Astrocyte of the hippocampus (primary cell): Measurements from ENCODE around the gene ADCY10.

Experiments used
- DNase-seq: peaks from one replicate; pipeline ENCODE4 v3.0.0; 2011; ENCODE audit warnings: low read depth, low spot score

Gene ADCY10

GRCh38 chr1:167782946-167783345 is 131.0 kb downstream of the ADCY10 start:
- DNase-seq: no peak

GRCh38 chr1:167781558-167781957 is 132.4 kb downstream of the ADCY10 start:
- DNase-seq: no peak

- no peak for DNase-seq
These were observed 136.7 kb downstream of the ADCY10 start for GRCh38 chr1:167777269-167777650.

- peak; percentile 55 for DNase-seq
These were observed 137.2 kb downstream of the ADCY10 start for GRCh38 chr1:167776616-167777268.

GRCh38 chr1:167776151-167776550 is 137.8 kb downstream of the ADCY10 start:
- DNase-seq: peak; percentile 55

- DNase-seq: no peak
These were observed 138.8 kb downstream of the ADCY10 start for GRCh38 chr1:167775178-167775577.

- no peak for DNase-seq
These were observed 139.2 kb downstream of the ADCY10 start for GRCh38 chr1:167774710-167775109.

- no peak for DNase-seq
These were observed 140.4 kb downstream of the ADCY10 start for GRCh38 chr1:167773516-167773915.

GRCh38 chr1:167772436-167772835 is 141.5 kb downstream of the ADCY10 start:
- no peak for DNase-seq

GRCh38 chr1:167770127-167770526 is 143.8 kb downstream of the ADCY10 start:
- DNase-seq: no peak

- DNase-seq: no peak
These were observed 146.2 kb downstream of the ADCY10 start for GRCh38 chr1:167767761-167768160.

- DNase-seq: no peak
These were observed 147.4 kb downstream of the ADCY10 start for GRCh38 chr1:167766538-167766937.

- DNase-seq: no peak
These were observed 148.4 kb downstream of the ADCY10 start for GRCh38 chr1:167765496-167765895.

GRCh38 chr1:167764458-167765330 is 149.2 kb downstream of the ADCY10 start:
- DNase-seq: no peak

GRCh38 chr1:167763525-167764220 is 150.3 kb downstream of the ADCY10 start:
- DNase-seq: peak; percentile 38

- DNase-seq: no peak
These were observed 151.7 kb downstream of the ADCY10 start for GRCh38 chr1:167762061-167762746.

- DNase-seq: no peak
These were observed 152.5 kb downstream of the ADCY10 start for GRCh38 chr1:167761400-167761799.
